HCT116 (cell line): Measurements from ENCODE around the gene TMEM169. TPM values are rescaled to one million over a fixed set of nuclear protein-coding genes. Genes with fewer than 3 reads are reported as not detected.

ENCODE experiments used
- ATAC-seq: fragments of 200-7000 bp; cut with Tn5 transposase; 2 replicates; pipeline ENCODE4 v1.9.1; 2020; ENCODE audit warnings: mild to moderate bottlenecking, moderate library complexity
- BruUV-seq: library from RNA; stranded (reverse); fragments of 400-500 nt; replicated peaks from 2 replicates; lab custom pipeline; 2021; lab: Mats Ljungman, UMichigan
- CTCF ChIA-PET: fragments of 300-600 bp; sonication (Branson Sonifier 250); formaldehyde crosslinking; loops from one replicate; lab custom pipeline; 2021; ENCODE audit warnings: antibody characterized with exemption; lab: Charles Lee
- POLR2A ChIA-PET: fragments of 300-600, 350-600 bp; sonication (Branson Sonifier 250); formaldehyde crosslinking; loops from one replicate; lab custom pipeline; 2021; ENCODE audit warnings: antibody characterized with exemption; lab: Charles Lee
- RAD21 ChIA-PET, 2 experiments: fragments of 300-600 bp; sonication (Branson Sonifier 250); formaldehyde crosslinking; loops; one replicate each; lab custom pipeline; 2023; ENCODE audit warnings: low total read pairs in 2 of 2; ENCODE audit not compliant: uncharacterized antibody in 2 of 2, unreplicated experiment in 2 of 2, low non-redundant PET in 1 of 2; lab: Charles Lee
- DNase-seq: peaks from one replicate; pipeline ENCODE4 v3.0.0-alpha.2; 2010; ENCODE audit warnings: low read depth, low spot score
- H2AFZ ChIP-seq: fragments of 200-600 bp; shearing (Covaris generic), sonication (generic); 2 replicates; pipeline ENCODE4 v1.6.1; 2017; ENCODE audit warnings: low read depth, mixed run types, mixed read lengths, antibody characterized with exemption, low read length; ENCODE audit not compliant: poor library complexity, severe bottlenecking
- H3K27ac ChIP-seq: 2 replicates; pipeline ENCODE4 v1.5.1; 2012; ENCODE audit warnings: low read depth, low read length
- H3K27me3 ChIP-seq: fragments of 200-600 bp; sonication (generic); 2 replicates; pipeline ENCODE4 v1.6.1; 2016; ENCODE audit warnings: mixed run types, low read length, mixed read lengths; ENCODE audit not compliant: insufficient read depth
- H3K36me3 ChIP-seq, 2 experiments: fragments of 200-500 bp in 1 of 2; fragments of 200-600 bp in 1 of 2; sonication (Bioruptor generic) in 1 of 2; sonication (generic) in 1 of 2; 2 replicates each; pipeline versions ENCODE4 v1.5.1 to v1.6.1; 2014 to 2016; ENCODE audit warnings: low read length in 2 of 2, inconsistent platforms in 1 of 2, mixed read lengths in 1 of 2, mixed run types in 1 of 2; ENCODE audit not compliant: insufficient read depth in 2 of 2, control insufficient read depth in 1 of 2
- H3K4me1 ChIP-seq, 2 experiments: fragments of 200-600 bp in 1 of 2; sonication (generic) in 1 of 2; 2 replicates each; pipeline versions ENCODE4 v1.5.1 to v1.6.1; 2012 to 2017; ENCODE audit warnings: low read length in 2 of 2, inconsistent platforms in 1 of 2, mild to moderate bottlenecking in 1 of 2, mixed read lengths in 1 of 2, mixed run types in 1 of 2, moderate library complexity in 1 of 2; ENCODE audit not compliant: insufficient read depth in 2 of 2, control insufficient read depth in 1 of 2
- H3K4me2 ChIP-seq: fragments of 200-600 bp; sonication (generic); 2 replicates; pipeline ENCODE4 v1.6.1; 2017; ENCODE audit warnings: mixed run types, low read length, mixed read lengths
- H3K4me3 ChIP-seq, 2 experiments: fragments of 200-600 bp in 1 of 2; sonication (generic) in 1 of 2; replicated peaks in 1 of 2; 2 replicates each; pipeline ENCODE4 v1.5.1; 2011 to 2016; ENCODE audit warnings: low read length in 2 of 2, control low read depth in 1 of 2, low read depth in 1 of 2, mild to moderate bottlenecking in 1 of 2, mixed read lengths in 1 of 2, mixed run types in 1 of 2
- H3K79me2 ChIP-seq: fragments of 200-600 bp; sonication (generic); 2 replicates; pipeline ENCODE4 v1.6.1; 2017; ENCODE audit warnings: mild to moderate bottlenecking, mixed run types, low read length, moderate library complexity, mixed read lengths; ENCODE audit not compliant: insufficient read depth
- H3K9ac ChIP-seq: fragments of 200-600 bp; sonication (generic); 2 replicates; pipeline ENCODE4 v1.6.1; 2016; ENCODE audit warnings: low read length, mixed read lengths
- H3K9me2 ChIP-seq: fragments of 200-600 bp; sonication (generic), shearing (Covaris generic); 2 replicates; pipeline ENCODE4 v1.6.1; 2017; ENCODE audit warnings: mixed run types, mild to moderate bottlenecking, moderate library complexity; ENCODE audit not compliant: insufficient read depth
- H3K9me3 ChIP-seq, 2 experiments: fragments of 200-500 bp in 1 of 2; fragments of 200-600 bp in 1 of 2; sonication (Bioruptor generic) in 1 of 2; sonication (generic) in 1 of 2; 2 replicates each; pipeline ENCODE4 v1.6.1; 2014 to 2017; ENCODE audit warnings: low read length in 2 of 2, mixed read lengths in 2 of 2, inconsistent platforms in 1 of 2, low read depth in 1 of 2, mild to moderate bottlenecking in 1 of 2, mixed run types in 1 of 2, moderate library complexity in 1 of 2; ENCODE audit not compliant: control insufficient read depth in 1 of 2, insufficient read depth in 1 of 2
- H4K20me1 ChIP-seq: fragments of 200-600 bp; sonication (generic), shearing (Covaris generic); 2 replicates; pipeline ENCODE4 v1.6.1; 2017; ENCODE audit warnings: mixed run types, mild to moderate bottlenecking, moderate library complexity; ENCODE audit not compliant: insufficient read depth
- CEBPB ChIP-seq: IDR thresholded peaks from 2 replicates; pipeline ENCODE4 v1.6.1; 2012; ENCODE audit warnings: low read depth
- EZH2 ChIP-seq: fragments of 200-600 bp; sonication (generic); IDR thresholded peaks from 2 replicates; pipeline ENCODE4 v1.6.1; 2017; ENCODE audit warnings: antibody characterized with exemption, mixed run types
- EZH2phosphoT487 ChIP-seq: fragments of 200-600 bp; IDR thresholded peaks from 2 replicates; pipeline ENCODE4 v1.6.1; 2018; ENCODE audit warnings: antibody characterized with exemption, borderline replicate concordance
- JUND ChIP-seq: IDR thresholded peaks from 2 replicates; pipeline ENCODE4 v1.6.1; 2012
- MAX ChIP-seq: IDR thresholded peaks from 2 replicates; pipeline ENCODE4 v1.6.1; 2012
- RAD21 ChIP-seq: IDR thresholded peaks from 2 replicates; pipeline ENCODE4 v1.6.1; 2012; ENCODE audit warnings: low read depth, mild to moderate bottlenecking
- SIN3A ChIP-seq: IDR thresholded peaks from 2 replicates; pipeline ENCODE4 v1.6.1; 2012; ENCODE audit warnings: low read depth
- SP1 ChIP-seq: IDR thresholded peaks from 2 replicates; pipeline ENCODE4 v1.6.1; 2012; ENCODE audit warnings: low read depth
- SRF ChIP-seq: IDR thresholded peaks from 2 replicates; pipeline ENCODE4 v1.6.1; 2012; ENCODE audit warnings: low read depth
- TCF7L2 ChIP-seq: IDR thresholded peaks from 2 replicates; pipeline ENCODE4 v1.7.0; 2011; ENCODE audit warnings: borderline replicate concordance, inconsistent platforms; ENCODE audit not compliant: insufficient read depth, insufficient read length; ENCODE audit errors: extremely low read depth
- YY1 ChIP-seq: IDR thresholded peaks from 2 replicates; pipeline ENCODE4 v1.6.1; 2011; ENCODE audit warnings: low read length, low read depth, moderate library complexity, mild to moderate bottlenecking; ENCODE audit not compliant: insufficient replicate concordance; ENCODE audit errors: extremely low read depth
- ZFX ChIP-seq: fragments of 450-650 bp; IDR thresholded peaks from 2 replicates; pipeline ENCODE4 v1.6.1; 2017
- intact Hi-C: fragments of 100-400 bp; cut with micrococcal nuclease; formaldehyde crosslinking; loops from 2 replicates; pipeline ENCODE4 v1.10.0; 2022
- total RNA-seq: library from RNA; stranded (reverse); gene quantifications from one replicate; pipeline ENCODE4 v1.2.1, GENCODE V29; 2021; ENCODE audit not compliant: unreplicated experiment
- TF ChIP-seq, protein P1 (sequence below): IDR thresholded peaks from 2 replicates; pipeline ENCODE4 v1.6.1; 2012
- TF ChIP-seq, protein P2 (sequence below): IDR thresholded peaks from 2 replicates; pipeline ENCODE4 v1.6.1; 2011; ENCODE audit warnings: mild to moderate bottlenecking, low read length, moderate library complexity; ENCODE audit not compliant: insufficient replicate concordance; ENCODE audit errors: extremely low read depth
- TF ChIP-seq, protein P3 (sequence below): IDR thresholded peaks from 2 replicates; pipeline ENCODE4 v1.6.1; 2012; ENCODE audit warnings: low read depth

TMEM169 gene
- total RNA-seq, 1 experiment from 2014 or later: 0.42 TPM

DNA sequence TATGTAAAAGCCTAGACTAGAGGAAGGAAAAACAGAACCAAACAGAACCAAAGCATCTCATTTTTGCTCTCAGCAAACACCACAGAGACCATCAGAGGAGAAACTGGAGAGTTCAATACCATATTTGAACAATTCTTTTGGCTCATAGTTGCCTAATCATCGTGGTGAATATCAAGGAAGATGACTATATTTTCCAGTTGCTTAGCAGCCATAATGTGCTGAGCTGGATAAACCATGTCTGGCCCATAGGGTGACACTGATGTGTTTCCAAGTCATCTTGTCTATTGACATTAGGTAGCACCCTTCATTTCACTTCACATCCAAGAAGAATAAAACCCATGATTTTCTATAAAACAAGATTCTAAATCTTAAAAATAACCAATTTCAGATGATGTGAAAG lies 21.5 kb downstream of the TMEM169 start:
- Histone ChIP-seq H3K27me3 (no peaks in the 10 kb centered on the region), H3K4me3 (no peak overlapping the region), H3K4me2 (no peak overlapping the region), H4K20me1 (no peaks in the 10 kb centered on the region), H3K9ac (no peak overlapping the region), H3K36me3 (no peaks in the 10 kb centered on the region), H3K9me2 (no peaks in the 10 kb centered on the region), H3K27ac (no peak overlapping the region)
- POLR2A ChIA-PET: no interaction called here
- CTCF ChIA-PET: no interaction called here
- RAD21 ChIA-PET: no interaction called here
- no TSS peak for BruUV-seq
- no peak for DNase-seq
- TF ChIP-seq YY1 (no peak), JUND (no peak), TCF7L2 (no peak), EZH2 (no peak), SP1 (no peak), MAX (no peak), EZH2phosphoT487 (no peak), CEBPB (no peak), SIN3A (no peak), ZFX (no peak), SRF (no peak), RAD21 (no peak)
- TF ChIP-seq, protein P1, sequence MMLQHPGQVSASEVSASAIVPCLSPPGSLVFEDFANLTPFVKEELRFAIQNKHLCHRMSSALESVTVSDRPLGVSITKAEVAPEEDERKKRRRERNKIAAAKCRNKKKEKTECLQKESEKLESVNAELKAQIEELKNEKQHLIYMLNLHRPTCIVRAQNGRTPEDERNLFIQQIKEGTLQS: no peak
- TF ChIP-seq, protein P2, sequence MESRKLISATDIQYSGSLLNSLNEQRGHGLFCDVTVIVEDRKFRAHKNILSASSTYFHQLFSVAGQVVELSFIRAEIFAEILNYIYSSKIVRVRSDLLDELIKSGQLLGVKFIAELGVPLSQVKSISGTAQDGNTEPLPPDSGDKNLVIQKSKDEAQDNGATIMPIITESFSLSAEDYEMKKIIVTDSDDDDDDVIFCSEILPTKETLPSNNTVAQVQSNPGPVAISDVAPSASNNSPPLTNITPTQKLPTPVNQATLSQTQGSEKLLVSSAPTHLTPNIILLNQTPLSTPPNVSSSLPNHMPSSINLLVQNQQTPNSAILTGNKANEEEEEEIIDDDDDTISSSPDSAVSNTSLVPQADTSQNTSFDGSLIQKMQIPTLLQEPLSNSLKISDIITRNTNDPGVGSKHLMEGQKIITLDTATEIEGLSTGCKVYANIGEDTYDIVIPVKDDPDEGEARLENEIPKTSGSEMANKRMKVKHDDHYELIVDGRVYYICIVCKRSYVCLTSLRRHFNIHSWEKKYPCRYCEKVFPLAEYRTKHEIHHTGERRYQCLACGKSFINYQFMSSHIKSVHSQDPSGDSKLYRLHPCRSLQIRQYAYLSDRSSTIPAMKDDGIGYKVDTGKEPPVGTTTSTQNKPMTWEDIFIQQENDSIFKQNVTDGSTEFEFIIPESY: no peak
- TF ChIP-seq, protein P3, sequence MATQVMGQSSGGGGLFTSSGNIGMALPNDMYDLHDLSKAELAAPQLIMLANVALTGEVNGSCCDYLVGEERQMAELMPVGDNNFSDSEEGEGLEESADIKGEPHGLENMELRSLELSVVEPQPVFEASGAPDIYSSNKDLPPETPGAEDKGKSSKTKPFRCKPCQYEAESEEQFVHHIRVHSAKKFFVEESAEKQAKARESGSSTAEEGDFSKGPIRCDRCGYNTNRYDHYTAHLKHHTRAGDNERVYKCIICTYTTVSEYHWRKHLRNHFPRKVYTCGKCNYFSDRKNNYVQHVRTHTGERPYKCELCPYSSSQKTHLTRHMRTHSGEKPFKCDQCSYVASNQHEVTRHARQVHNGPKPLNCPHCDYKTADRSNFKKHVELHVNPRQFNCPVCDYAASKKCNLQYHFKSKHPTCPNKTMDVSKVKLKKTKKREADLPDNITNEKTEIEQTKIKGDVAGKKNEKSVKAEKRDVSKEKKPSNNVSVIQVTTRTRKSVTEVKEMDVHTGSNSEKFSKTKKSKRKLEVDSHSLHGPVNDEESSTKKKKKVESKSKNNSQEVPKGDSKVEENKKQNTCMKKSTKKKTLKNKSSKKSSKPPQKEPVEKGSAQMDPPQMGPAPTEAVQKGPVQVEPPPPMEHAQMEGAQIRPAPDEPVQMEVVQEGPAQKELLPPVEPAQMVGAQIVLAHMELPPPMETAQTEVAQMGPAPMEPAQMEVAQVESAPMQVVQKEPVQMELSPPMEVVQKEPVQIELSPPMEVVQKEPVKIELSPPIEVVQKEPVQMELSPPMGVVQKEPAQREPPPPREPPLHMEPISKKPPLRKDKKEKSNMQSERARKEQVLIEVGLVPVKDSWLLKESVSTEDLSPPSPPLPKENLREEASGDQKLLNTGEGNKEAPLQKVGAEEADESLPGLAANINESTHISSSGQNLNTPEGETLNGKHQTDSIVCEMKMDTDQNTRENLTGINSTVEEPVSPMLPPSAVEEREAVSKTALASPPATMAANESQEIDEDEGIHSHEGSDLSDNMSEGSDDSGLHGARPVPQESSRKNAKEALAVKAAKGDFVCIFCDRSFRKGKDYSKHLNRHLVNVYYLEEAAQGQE: no peak
- TF ChIP-seq, all 23 proteins: peak for 0
- Histone ChIP-seq H3K79me2 (no peaks in the 10 kb centered on the region), H3K4me1 (peaks cover 0 to 2% of the 10 kb centered on the region in 2 experiments; a peak in 1 of 4 replicates), H2AFZ (no peak overlapping the region), H3K9me3 (no peaks in the 10 kb centered on the region)
- ATAC-seq: no peak
- intact Hi-C loops: no loop called here
